ENCODE results near the gene DLG2. TPM values are rescaled to one million over a fixed set of nuclear protein-coding genes. Genes with fewer than 3 reads are reported as not detected.

Gene DLG2
- total RNA-seq, 2 experiments from 2014 or later = 2.0 to 2.1 TPM

GRCh38 chr11:84923489-84923888, 703.7 kb downstream of the DLG2 start:
- CTCF ChIA-PET = no interaction called here
- intact Hi-C loops (cut with DNase I, micrococcal nuclease) = no loop called here
- no peak for DNase-seq
- POLR2A ChIA-PET = no interaction called here
- Mint-ChIP-seq H3K36me3 (ENCODE audit: low read depth) (no peaks in the 10 kb centered on the region), H3K9me3 (peaks cover 13% of the 10 kb centered on the region), H3K27ac (no peak overlapping the region), H3K4me1 (ENCODE audit: low read depth) (no peaks in the 10 kb centered on the region), H3K4me3 (no peak overlapping the region), H3K27me3 (no peaks in the 10 kb centered on the region)
- no peaks in the 10 kb centered on the region for H3K4me1 ChIP-seq (ENCODE audit: insufficient read depth, low read length)
- no peak for TF ChIP-seq CTCF (IDR thresholded peaks at IDR 0.05)
- H3K27me3 ChIP-seq (ENCODE audit: control insufficient read depth in 1 of 2, insufficient read depth in 2 of 2, low read length in 2 of 2) = no peaks in the 10 kb centered on the region
- no peak for ATAC-seq (ENCODE audit: poor library complexity)
- peaks cover 0 to 15% of the 10 kb centered on the region in 2 experiments for H3K9me3 ChIP-seq (ENCODE audit: control insufficient read depth in 1 of 2, insufficient read depth in 1 of 2, low read length in 2 of 2)
- no peaks in the 10 kb centered on the region for H3K36me3 ChIP-seq (ENCODE audit: insufficient read depth, low read length)
- H3K4me3 ChIP-seq (ENCODE audit: low read length) = no peak overlapping the region
- H3K27ac ChIP-seq (ENCODE audit: low read depth in 1 of 2, low read length in 2 of 2) = no peak overlapping the region

- Histone ChIP-seq H3K4me1 (ENCODE audit: insufficient read depth, low read length) (no peaks in the 10 kb centered on the region), H3K27ac (ENCODE audit: low read depth in 1 of 2, low read length in 2 of 2) (no peak overlapping the region), H3K4me3 (ENCODE audit: low read length) (no peak overlapping the region), H3K9me3 (ENCODE audit: control insufficient read depth in 1 of 2, insufficient read depth in 1 of 2, low read length in 2 of 2) (peaks cover 0 to 16% of the 10 kb centered on the region in 2 experiments), H3K36me3 (ENCODE audit: insufficient read depth, low read length) (no peaks in the 10 kb centered on the region), H3K27me3 (ENCODE audit: control insufficient read depth in 1 of 2, insufficient read depth in 2 of 2, low read length in 2 of 2) (no peaks in the 10 kb centered on the region)
- no peaks in the 10 kb centered on the region for H3K4me1 Mint-ChIP-seq (ENCODE audit: low read depth)
- intact Hi-C loops (cut with DNase I, micrococcal nuclease) = no loop called here
- H3K9me3 Mint-ChIP-seq = peaks cover 17% of the 10 kb centered on the region
- H3K4me3 Mint-ChIP-seq = no peak overlapping the region
- no peak for DNase-seq
- CTCF ChIA-PET = interaction anchor here (0.5 kb wide), 1 partner anchor 11 kb away, joined by 4 read pairs; no protein-coding TSS in a partner anchor
- POLR2A ChIA-PET = no interaction called here
- no peak overlapping the region for H3K27ac Mint-ChIP-seq
- no peaks in the 10 kb centered on the region for H3K27me3 Mint-ChIP-seq
- ATAC-seq (ENCODE audit: poor library complexity) = no peak
- no peaks in the 10 kb centered on the region for H3K36me3 Mint-ChIP-seq (ENCODE audit: low read depth)
- TF ChIP-seq CTCF (IDR thresholded peaks at IDR 0.05) = no peak
These were observed 704.3 kb downstream of the DLG2 start for GRCh38 chr11:84922836-84923235.

GRCh38 chr11:84922212-84922805, 704.8 kb downstream of the DLG2 start:
- intact Hi-C loops (cut with DNase I, micrococcal nuclease) = no loop called here
- no peak overlapping the region for H3K27ac Mint-ChIP-seq
- H3K4me1 Mint-ChIP-seq (ENCODE audit: low read depth) = no peaks in the 10 kb centered on the region
- no peak overlapping the region for H3K4me3 Mint-ChIP-seq
- H3K27me3 Mint-ChIP-seq = no peaks in the 10 kb centered on the region
- CTCF ChIA-PET = interaction anchor here (0.5 kb wide), 2 partner anchors 12 to 32 kb away, joined by 3 to 4 read pairs; no protein-coding TSS in a partner anchor
- Histone ChIP-seq H3K36me3 (ENCODE audit: insufficient read depth, low read length) (no peaks in the 10 kb centered on the region), H3K27ac (ENCODE audit: low read depth in 1 of 2, low read length in 2 of 2) (no peak overlapping the region), H3K4me3 (ENCODE audit: low read length) (no peak overlapping the region), H3K4me1 (ENCODE audit: insufficient read depth, low read length) (no peaks in the 10 kb centered on the region), H3K27me3 (ENCODE audit: control insufficient read depth in 1 of 2, insufficient read depth in 2 of 2, low read length in 2 of 2) (no peaks in the 10 kb centered on the region), H3K9me3 (ENCODE audit: control insufficient read depth in 1 of 2, insufficient read depth in 1 of 2, low read length in 2 of 2) (peaks cover 0 to 16% of the 10 kb centered on the region in 2 experiments)
- no peak for ATAC-seq (ENCODE audit: poor library complexity)
- no peak for TF ChIP-seq CTCF (IDR thresholded peaks at IDR 0.05)
- H3K9me3 Mint-ChIP-seq = peaks cover 17% of the 10 kb centered on the region
- POLR2A ChIA-PET = no interaction called here
- DNase-seq = no peak
- no peaks in the 10 kb centered on the region for H3K36me3 Mint-ChIP-seq (ENCODE audit: low read depth)
